ENCODE results near the gene RSBN1. TPM values are rescaled to one million over a fixed set of nuclear protein-coding genes. Genes with fewer than 3 reads are reported as not detected.

RSBN1 gene
- total and polyA plus RNA-seq, 11 donors: 2.5 to 17.8 (median 9.7) TPM

GRCh38 chr1:113818578-113818977, 6.3 kb upstream of the RSBN1 start:
- H3K27ac ChIP-seq: no peak overlapping the region
- no peak overlapping the region for H3K4me3 ChIP-seq
- H3K36me3 ChIP-seq: peaks cover 0 to 10% (median 0%) of the 10 kb centered on the region in 9 donors
- intact Hi-C loops (cut with DNase I): no loop called here
- no peaks in the 10 kb centered on the region for H3K4me1 ChIP-seq
- DNase-seq (no peak), ATAC-seq (no peak)
- WGBS, 4 donors: 92 to 95% (median 93%) methylated on average over 2 of the region's 2 CpGs
- TF ChIP-seq, protein P1, sequence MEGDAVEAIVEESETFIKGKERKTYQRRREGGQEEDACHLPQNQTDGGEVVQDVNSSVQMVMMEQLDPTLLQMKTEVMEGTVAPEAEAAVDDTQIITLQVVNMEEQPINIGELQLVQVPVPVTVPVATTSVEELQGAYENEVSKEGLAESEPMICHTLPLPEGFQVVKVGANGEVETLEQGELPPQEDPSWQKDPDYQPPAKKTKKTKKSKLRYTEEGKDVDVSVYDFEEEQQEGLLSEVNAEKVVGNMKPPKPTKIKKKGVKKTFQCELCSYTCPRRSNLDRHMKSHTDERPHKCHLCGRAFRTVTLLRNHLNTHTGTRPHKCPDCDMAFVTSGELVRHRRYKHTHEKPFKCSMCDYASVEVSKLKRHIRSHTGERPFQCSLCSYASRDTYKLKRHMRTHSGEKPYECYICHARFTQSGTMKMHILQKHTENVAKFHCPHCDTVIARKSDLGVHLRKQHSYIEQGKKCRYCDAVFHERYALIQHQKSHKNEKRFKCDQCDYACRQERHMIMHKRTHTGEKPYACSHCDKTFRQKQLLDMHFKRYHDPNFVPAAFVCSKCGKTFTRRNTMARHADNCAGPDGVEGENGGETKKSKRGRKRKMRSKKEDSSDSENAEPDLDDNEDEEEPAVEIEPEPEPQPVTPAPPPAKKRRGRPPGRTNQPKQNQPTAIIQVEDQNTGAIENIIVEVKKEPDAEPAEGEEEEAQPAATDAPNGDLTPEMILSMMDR (IDR thresholded peaks at IDR 0.05): no peak
- no peak for TF ChIP-seq POLR2A (IDR thresholded peaks at IDR 0.05)
- no peaks in the 10 kb centered on the region for H3K9me3 ChIP-seq
- H3K27me3 ChIP-seq: no peaks in the 10 kb centered on the region

DNA sequence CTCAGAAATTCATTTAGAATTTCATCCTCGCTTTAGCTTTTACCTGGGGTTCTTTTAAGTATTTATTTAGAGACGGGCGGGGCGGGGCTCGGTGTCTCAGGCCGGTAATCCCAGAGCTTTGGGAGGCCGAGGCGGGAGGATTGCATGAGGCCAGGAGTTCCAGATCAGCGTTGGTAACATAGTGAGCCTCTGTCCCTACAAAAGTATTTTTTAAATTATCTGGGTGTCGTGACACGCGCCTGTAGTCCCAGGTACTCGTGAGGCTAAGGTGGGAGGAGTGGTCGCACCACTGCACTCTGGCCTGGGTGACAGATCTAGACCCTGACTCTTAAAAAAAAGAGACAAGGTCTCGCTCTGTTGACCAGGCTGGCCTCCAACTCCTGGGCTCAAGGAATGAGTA, 942 bp upstream of the RSBN1 start:
- ATAC-seq (no peak), DNase-seq (no peak)
- Histone ChIP-seq H3K36me3 (peaks cover 0 to 6% (median 0%) of the 10 kb centered on the region in 9 donors), H3K4me3 (no peak overlapping the region), H3K4me1 (peaks cover 3 to 32% (median 24%) of the 10 kb centered on the region in 12 donors), H3K9me3 (no peaks in the 10 kb centered on the region), H3K27me3 (no peaks in the 10 kb centered on the region), H3K27ac (peak overlapping the region in 2 of 12 donors; percentile 94 to 96)
- WGBS, 4 donors: 93 to 97% (median 96%) methylated on average over 15 of the region's 15 CpGs
- TF ChIP-seq, protein P1 (IDR thresholded peaks at IDR 0.05): no peak
- no peak for TF ChIP-seq POLR2A (IDR thresholded peaks at IDR 0.05)
- intact Hi-C loops (cut with DNase I): loop anchor here (2.0 to 5.0 kb wide), 4 partner anchors 54 to 92 kb away; partner anchors contain the start of genes PHTF1 (in 10 of the 10), AP4B1 (in 3 of the 10) and DCLRE1B (in 1 of the 10)

DNA sequence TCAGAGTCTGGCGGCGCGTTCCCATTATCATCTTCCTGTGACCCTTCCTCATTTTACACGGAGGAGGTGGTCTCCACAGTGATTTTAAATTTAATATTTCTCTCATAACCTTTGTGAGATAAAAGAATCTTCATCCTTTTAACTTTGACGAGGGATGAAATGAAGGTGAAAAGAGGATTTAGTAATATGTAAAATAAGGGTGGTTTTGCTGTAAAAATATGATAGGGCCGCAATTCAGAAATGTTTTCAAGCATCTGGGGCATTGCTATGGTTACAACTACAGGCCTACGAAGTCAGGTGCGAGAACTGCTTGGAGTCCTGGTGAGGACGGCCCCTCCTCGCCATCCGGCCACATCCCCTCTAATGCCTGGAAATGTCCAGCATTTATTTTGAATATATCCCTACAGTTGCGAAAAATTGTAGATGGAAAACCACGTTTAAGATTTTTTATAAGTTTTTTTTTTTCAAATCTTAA, 422 bp upstream of the RSBN1 start:
- Histone ChIP-seq H3K4me1 (peaks cover 3 to 37% (median 24%) of the 10 kb centered on the region in 12 donors), H3K9me3 (no peaks in the 10 kb centered on the region), H3K36me3 (peaks cover 0 to 5% (median 0%) of the 10 kb centered on the region in 9 donors), H3K27me3 (no peaks in the 10 kb centered on the region), H3K4me3 (peak overlapping the region; percentile 20 to 99 (median 88)), H3K27ac (peak overlapping the region; percentile 31 to 98 (median 93))
- DNase-seq: peak in 1 of 5 donors; percentile 36
- ATAC-seq: no peak
- 18 to 28% (median 24%) methylated on average over 13 of the region's 13 CpGs for WGBS, 4 donors
- no peak for TF ChIP-seq POLR2A (IDR thresholded peaks at IDR 0.05)
- TF ChIP-seq, protein P1 (IDR thresholded peaks at IDR 0.05): no peak
- intact Hi-C loops (cut with DNase I): loop anchor here (1.0 to 5.0 kb wide), 5 partner anchors 54 to 116 kb away; partner anchors contain the start of genes PHTF1 (in 10 of the 10), AP4B1 (in 3 of the 10) and DCLRE1B (in 1 of the 10)

GRCh38 chr1:113811156-113811887, 954 bp downstream of the RSBN1 start:
- no peaks in the 10 kb centered on the region for H3K27me3 ChIP-seq
- intact Hi-C loops (cut with DNase I): loop anchor here in 9 of 10 donors (5.0 kb wide), 2 partner anchors 54 to 91 kb away; partner anchors contain the start of genes PHTF1 (in 8 of the 9) and AP4B1 (in 2 of the 9)
- DNase-seq: peak in 2 of 5 donors; percentile 47 to 69
- peaks cover 3 to 43% (median 24%) of the 10 kb centered on the region in 12 donors for H3K4me1 ChIP-seq
- H3K36me3 ChIP-seq: peaks cover 0 to 5% (median 0%) of the 10 kb centered on the region in 9 donors
- H3K4me3 ChIP-seq: peak overlapping the region; percentile 73 to 99 (median 88)
- peak in 1 of 4 donors; percentile 1 for ATAC-seq
- no peaks in the 10 kb centered on the region for H3K9me3 ChIP-seq
- TF ChIP-seq POLR2A (IDR thresholded peaks at IDR 0.05): no peak
- TF ChIP-seq, protein P1 (IDR thresholded peaks at IDR 0.05): no peak
- WGBS, 4 donors: 0 to 1% (median 0%) methylated on average over 18 to 29 of the region's 29 CpGs
- peak overlapping the region; percentile 81 to 98 (median 93) for H3K27ac ChIP-seq
